IPS-11a (cell line): ENCODE measurements around the gene CELSR3.

Experiments
- H3K4me3 ChIP-seq: one replicate; pipeline ENCODE4 v1.5.1; 2013; ENCODE audit warnings: low read depth, low read length, control low read depth

The CELSR3 gene, protein sequence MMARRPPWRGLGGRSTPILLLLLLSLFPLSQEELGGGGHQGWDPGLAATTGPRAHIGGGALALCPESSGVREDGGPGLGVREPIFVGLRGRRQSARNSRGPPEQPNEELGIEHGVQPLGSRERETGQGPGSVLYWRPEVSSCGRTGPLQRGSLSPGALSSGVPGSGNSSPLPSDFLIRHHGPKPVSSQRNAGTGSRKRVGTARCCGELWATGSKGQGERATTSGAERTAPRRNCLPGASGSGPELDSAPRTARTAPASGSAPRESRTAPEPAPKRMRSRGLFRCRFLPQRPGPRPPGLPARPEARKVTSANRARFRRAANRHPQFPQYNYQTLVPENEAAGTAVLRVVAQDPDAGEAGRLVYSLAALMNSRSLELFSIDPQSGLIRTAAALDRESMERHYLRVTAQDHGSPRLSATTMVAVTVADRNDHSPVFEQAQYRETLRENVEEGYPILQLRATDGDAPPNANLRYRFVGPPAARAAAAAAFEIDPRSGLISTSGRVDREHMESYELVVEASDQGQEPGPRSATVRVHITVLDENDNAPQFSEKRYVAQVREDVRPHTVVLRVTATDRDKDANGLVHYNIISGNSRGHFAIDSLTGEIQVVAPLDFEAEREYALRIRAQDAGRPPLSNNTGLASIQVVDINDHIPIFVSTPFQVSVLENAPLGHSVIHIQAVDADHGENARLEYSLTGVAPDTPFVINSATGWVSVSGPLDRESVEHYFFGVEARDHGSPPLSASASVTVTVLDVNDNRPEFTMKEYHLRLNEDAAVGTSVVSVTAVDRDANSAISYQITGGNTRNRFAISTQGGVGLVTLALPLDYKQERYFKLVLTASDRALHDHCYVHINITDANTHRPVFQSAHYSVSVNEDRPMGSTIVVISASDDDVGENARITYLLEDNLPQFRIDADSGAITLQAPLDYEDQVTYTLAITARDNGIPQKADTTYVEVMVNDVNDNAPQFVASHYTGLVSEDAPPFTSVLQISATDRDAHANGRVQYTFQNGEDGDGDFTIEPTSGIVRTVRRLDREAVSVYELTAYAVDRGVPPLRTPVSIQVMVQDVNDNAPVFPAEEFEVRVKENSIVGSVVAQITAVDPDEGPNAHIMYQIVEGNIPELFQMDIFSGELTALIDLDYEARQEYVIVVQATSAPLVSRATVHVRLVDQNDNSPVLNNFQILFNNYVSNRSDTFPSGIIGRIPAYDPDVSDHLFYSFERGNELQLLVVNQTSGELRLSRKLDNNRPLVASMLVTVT (N-terminal part only)

GRCh38 chr3:48662753-48663488, at the start of gene CELSR3:
Gene CELSR3 (minus strand): TSS chr3:48662886. CDS start chr3:48662634, 252 bp downstream.
- H3K4me3 ChIP-seq: peak within 1 kb of the TSS; percentile 76

DNA sequence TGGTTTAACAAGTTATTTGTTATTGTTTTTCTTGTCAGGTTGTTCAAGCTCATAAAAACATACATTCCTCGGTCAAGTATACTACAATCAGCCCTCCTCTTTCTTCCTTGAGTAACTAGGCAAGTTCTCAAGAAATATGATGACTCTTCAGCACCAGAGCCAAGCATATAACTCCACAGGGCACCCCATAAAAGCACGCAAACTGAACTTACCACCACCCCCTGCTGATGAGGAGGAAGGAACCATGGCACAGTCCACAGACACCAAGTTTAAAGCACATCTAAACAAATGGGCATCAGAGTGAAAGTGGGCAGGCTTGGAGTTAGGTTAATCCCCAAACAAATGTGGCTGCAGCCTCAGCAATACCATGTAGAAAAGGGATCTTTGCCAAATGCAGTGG, 49.0 kb upstream of the CELSR3 start:
- no peak overlapping the region for H3K4me3 ChIP-seq

- no peak overlapping the region for H3K4me3 ChIP-seq
Measured at GRCh38 chr3:48709051-48709461, 46.4 kb upstream of the CELSR3 start.

DNA sequence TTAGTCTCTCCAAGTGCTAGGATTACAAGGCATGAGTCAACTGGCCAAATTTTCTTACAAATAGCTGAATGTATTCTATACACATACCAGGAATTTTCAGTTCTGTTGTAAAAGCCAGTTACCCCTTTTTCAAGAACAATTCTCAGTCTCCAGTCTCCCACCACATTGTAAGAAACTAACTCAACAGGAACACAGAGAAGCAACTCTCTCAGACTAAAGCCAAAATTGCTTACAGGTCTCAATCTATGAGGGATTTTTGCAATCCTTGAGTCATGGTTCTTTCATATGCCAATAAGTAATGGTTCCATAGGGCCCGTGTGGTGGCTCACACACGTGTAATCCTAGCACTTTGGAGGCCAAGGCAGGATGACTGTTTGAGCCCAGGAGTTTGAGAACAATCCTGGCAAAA, 45.8 kb upstream of the CELSR3 start:
- H3K4me3 ChIP-seq: no peak overlapping the region

- no peak overlapping the region for H3K4me3 ChIP-seq
Measured at GRCh38 chr3:48707157-48707556, 44.5 kb upstream of the CELSR3 start.

- no peak overlapping the region for H3K4me3 ChIP-seq
Measured at GRCh38 chr3:48702320-48702920, 39.7 kb upstream of the CELSR3 start.

DNA sequence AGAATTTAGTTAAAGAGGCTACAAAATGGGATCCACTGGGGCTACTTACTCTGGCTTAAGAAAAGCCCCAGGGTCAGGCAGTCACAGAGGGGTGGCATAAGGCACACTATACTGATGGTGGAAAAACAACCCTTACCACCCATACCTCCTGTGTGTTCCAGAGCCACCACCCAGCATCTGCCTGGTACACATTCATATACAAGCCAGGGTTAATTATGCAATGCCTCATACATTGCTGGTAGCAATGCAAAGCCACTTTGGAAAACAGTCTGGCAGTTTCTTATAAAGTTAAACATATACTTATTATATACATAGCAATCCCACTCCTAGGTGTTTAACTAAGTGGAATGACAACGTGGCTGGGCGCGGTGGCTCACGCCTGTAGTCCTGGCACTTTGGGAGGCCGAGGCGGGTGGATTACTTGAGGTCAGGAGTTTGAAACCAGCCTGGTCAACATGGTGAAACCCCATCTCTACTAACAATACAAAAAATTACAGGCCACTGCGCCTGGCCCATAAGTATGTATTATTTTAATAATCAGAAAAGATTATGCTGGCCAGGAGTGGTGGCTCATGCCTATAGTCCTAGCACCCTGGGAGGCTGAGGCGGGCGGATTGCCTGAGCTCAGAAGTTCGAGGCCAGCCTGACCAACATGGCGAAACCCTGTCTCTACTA, 38.2 kb upstream of the CELSR3 start:
- H3K4me3 ChIP-seq: no peak overlapping the region

GRCh38 chr3:48698891-48699290, 36.2 kb upstream of the CELSR3 start:
- no peak overlapping the region for H3K4me3 ChIP-seq

DNA sequence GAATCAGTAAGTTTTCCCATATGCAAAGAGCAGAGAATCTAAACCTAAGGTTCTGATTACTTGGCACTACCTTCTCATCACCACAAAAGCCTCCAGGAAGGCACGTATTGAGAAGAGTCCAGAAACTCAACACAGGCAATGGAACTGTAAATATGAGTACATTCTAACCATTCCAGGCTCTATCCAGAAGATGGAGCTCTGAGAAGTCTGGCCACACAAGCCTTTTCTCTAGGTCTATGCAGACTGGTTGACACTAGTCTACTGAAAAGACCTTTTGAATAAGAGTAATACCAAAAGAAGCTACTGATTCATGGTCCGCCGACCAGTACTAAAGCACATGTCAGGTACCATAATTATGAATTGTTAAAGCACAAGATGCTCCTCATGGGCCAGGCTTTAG, 35.3 kb upstream of the CELSR3 start:
- no peak overlapping the region for H3K4me3 ChIP-seq

DNA sequence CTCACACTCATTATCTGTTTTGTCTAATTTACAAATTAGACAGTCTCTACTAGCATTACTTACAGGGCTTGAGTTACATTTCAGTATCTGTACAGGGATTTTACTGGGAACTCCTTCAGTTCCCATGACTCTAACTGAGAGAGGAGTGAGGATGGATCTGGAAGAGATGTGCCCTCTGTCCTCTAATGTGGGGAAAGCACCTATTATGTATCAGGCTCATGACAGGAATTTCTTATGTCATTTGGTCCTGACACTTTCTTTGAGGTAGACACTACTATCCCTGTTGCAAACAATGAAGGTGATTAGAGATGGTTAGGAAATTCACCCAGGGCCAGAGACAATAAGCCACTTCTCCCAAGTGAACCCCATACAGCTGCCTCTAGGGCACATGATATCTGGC, 33.9 kb upstream of the CELSR3 start:
- no peak overlapping the region for H3K4me3 ChIP-seq

DNA sequence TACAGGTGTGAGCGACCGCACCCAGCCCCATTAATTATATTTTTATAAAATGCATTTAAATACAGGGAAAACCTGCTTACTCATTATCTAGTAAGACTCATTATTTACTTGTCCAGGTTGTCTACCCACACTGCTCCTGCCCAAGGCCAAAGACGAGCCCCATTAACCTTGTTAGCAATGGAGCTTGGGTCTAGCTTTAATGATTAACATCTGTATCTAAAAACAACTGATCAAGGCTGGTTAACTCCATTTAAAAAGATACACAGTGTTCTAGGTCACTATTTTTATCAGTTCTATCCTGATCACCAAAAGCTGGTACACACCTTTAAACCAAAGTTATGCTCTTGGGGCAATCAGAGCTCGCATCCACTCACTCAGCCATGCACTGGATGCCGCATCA, 33.5 kb upstream of the CELSR3 start:
- H3K4me3 ChIP-seq: no peak overlapping the region

DNA sequence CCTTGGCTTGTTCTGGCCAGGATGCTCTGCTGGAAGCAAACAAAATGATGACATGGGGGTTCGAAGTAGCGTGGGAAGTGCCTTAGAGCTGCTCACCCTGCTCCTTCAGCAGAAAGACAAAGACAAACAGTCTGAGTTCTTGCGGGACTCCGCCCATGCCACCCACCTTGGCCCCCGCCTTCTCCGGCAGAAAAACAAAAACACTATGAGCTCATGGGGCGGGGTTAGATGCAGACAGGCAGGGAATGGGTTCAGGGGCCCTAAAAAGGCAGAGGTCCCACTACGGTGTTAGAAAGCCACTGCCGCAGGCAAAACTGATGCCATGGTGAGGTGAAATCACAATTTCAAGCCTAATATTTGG, 32.7 kb upstream of the CELSR3 start:
- peak overlapping the region; percentile 18 for H3K4me3 ChIP-seq

GRCh38 chr3:48694610-48695392, 32.1 kb upstream of the CELSR3 start:
- H3K4me3 ChIP-seq: peak overlapping the region; percentile 18

GRCh38 chr3:48693826-48694225, 31.1 kb upstream of the CELSR3 start:
- no peak overlapping the region for H3K4me3 ChIP-seq

- no peak overlapping the region for H3K4me3 ChIP-seq
Measured at GRCh38 chr3:48692551-48692950, 29.9 kb upstream of the CELSR3 start.

GRCh38 chr3:48690846-48691458, 28.3 kb upstream of the CELSR3 start:
- no peak overlapping the region for H3K4me3 ChIP-seq

DNA sequence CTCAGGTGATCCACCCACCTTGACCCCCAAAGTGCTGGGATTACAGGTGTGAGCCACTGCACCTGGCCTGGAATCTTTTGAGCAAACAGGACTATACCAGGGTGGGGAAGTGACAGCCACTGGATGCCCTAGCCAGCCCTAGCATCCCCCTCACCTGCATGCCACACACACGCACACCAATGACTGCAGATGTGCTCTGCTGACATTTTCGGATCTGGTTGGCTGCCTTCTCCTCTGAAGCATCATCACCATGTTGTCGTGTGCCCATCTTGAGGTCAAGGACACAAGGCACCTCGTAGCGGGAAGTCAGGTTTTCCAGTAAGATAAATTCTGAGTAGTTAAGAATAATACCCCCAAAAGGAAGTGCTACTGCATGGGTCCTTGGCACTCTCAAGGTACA, 26.7 kb upstream of the CELSR3 start:
- H3K4me3 ChIP-seq: no peak overlapping the region

GRCh38 chr3:48688737-48689075, 26.0 kb upstream of the CELSR3 start:
- no peak overlapping the region for H3K4me3 ChIP-seq
